HS-27A (cell line): Measurements from ENCODE around the gene ACTR6.
"Not testable (repeated sequence)": the region's sequence is repeated elsewhere in the genome, so short reads cannot be mapped to it uniquely, and the experiment has no call there.

ENCODE experiments used
- DNase-seq: peaks from one replicate; pipeline ENCODE4 v3.0.0-alpha.2; 2012; ENCODE audit warnings: low read depth, missing footprints

Gene ACTR6

DNA sequence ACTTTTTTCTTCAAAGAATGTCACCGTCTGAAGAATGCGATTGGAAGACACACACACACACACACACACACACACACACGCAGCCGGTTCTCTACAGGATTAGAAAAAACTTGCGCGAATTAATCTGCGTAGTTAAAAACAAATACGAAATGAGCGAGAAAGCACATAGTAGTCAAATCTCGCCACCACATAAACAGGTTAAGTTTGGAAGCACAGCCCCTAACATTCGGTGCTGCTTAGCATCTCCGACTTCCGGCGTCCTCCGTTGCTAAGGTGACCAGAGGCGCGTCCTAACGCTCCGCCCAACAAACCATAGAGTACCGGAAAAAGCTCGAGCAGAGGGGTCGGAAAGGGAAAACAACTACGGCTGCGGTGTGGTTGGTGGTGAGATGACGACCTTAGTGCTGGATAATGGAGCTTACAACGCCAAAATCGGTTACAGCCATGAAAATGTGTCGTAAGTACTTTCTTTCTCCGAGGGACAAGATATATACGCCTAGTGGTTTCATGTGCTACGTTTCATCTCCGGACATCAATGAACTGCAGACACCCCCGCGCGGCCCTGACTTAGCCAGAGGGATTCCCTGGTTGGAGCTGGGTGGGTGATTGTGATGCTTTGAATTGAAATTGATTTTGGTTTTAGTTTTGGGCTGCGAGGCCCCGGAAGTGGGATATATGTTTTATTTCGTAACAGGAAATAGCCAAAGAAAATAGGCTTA is at the start of gene ACTR6:
Gene ACTR6, plus strand, starts transcription at position 353 of the 719 bp plus-strand sequence. Its CDS starts 37 bp downstream, at position 390.
- DNase-seq = peak; percentile 83

- no peak for DNase-seq
These were observed 48.8 kb upstream of the ACTR6 start for GRCh38 chr12:100151769-100152168.

DNA sequence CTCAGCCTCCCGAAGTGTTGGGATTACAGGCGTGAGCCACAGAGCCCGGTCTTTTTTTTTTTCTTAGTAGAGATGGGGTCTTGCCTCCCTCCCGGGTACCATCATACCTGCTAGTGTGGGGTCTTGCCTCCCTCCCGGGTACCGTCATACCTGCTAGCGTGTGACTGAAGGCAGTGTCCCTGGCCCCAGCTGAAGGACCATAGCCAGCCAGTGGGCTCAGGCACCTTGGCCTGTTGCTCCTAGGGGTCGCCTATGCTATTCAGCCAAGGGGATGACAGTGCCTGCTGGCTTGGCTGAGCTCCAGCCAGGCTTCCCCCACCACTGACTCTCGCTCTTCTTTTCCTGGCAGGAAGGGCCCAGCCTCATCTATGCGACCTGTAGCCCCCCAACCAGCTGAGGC is 47.5 kb upstream of the ACTR6 start:
- DNase-seq = no peak

DNA sequence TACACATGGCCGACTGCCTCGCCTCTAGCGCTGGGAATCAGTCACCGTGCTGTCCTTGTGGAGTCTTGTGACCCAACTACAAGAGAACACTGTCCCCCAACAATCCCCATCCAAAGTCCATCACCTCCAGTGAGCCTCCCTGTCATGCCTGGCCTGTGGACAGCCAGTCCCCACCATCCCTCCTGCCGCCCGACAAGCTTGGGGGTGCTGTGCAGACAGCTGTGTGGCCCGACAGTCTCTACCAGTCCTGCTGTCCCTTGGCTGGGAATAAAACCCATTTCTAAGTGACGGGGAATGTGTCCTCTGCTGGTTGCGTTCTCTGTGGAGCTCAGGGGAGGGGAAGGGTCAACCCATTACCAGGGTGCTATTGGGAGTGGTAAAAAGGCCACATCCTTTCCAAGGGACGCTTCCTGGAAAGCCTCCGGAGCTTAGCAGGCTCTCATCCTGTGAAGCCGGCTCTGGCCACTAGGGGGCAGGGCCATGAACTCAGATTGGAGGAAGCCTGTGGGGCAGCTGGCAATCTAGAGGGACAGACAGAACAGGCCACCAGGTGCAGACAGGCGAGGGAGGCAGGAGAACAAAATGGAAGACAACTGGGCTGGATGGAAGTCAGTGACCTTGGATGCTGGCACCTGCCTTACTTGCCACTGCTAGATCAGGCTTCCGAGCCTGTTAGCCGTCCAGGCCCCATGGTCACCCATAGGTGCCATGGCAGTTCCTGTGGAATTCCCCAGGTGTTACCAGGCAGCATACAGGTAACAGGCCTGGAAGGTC is 46.0 kb upstream of the ACTR6 start:
- peak; percentile 19 for DNase-seq

DNA sequence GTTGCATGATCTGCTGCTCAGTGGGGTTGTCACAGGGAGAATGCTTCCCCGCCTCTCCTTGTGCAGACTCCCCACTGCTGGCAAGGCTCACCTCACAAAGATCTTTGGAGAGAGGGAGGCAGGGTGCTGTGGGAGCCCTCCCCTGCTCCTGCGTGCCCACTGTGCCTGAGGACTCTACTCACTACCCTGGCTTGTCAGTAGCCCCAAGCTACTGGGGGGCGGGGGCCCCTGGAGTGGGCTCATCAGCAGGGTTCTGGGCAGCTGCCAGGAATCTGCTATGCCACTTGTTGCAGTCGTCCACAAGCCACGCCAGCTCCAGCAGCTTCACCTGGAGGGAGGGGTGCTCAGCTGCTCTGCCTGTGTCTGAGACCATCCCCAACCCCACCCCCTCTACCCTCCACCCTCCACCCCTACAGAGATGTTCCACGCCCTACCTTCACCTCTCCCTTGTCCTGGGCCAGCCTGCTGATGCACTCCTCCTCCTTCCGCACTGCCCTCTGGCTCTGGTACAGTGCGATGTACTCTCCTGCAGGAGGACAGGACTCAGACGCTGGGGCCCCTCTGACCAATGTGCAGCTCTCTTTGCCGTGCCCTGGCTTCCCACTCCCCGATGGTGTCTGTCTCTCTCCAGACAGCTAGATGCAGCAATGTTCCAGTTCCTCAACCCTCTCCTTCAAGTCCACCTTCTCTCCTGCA is 43.7 kb upstream of the ACTR6 start:
- no peak for DNase-seq

- no peak for DNase-seq
These were observed 43.2 kb upstream of the ACTR6 start for GRCh38 chr12:100157427-100157821.

GRCh38 chr12:100158535-100158934 is 42.1 kb upstream of the ACTR6 start:
- DNase-seq = no peak

DNA sequence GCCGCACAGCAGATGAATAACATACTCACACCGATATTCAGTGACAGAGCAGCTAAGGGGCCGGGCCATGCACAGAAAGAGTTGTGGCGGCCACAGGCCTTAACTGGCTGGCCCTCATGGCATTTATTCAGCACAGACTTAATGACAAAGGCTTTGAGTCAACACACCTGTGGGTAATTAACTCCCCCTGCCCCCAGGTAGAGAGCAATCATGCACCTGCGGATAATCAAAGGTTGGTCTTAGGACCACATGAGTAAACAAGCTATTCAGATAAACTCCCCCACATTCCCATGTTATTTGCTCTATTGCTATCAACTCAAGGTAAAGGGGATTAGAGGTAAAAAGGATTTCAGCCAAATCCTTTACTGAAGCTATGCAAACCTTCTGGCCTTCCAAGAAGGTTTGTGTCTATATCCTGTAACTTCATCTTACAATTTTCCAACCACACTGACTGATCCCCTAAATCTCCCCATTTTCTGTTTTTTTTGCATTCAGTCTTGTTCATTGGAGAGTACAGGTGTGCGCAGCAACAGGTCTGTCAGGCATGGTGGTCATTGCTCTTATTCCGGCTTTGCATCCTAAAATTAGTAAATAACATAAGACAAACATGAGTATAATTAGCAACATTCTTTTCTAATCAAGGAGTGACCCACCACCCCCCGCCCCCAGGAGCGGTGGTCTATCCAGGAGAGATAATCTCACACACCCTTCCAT is 41.1 kb upstream of the ACTR6 start:
- no peak for DNase-seq

GRCh38 chr12:100163416-100164152 is 37.0 kb upstream of the ACTR6 start:
- DNase-seq = no peak

- no peak for DNase-seq
These were observed 36.4 kb upstream of the ACTR6 start for GRCh38 chr12:100164153-100164704.

DNA sequence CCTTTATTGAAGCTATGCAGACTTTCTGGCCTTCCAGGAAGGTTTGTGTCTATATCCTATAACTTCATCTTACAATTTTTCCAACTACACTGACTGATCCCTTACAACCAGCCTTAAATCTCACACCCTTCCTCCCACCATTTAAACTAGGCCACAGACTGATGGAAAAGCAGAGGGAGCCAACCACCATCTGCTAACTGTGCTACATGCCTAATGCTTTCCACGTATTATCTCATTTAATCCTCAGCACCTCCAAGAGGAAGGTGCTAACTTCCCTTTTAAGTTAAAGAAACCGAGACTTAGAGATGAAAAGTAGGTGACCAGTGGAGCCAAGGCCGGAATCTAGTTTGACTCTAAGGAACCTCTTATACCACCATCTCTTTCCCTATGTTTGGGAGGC is 35.3 kb upstream of the ACTR6 start:
- DNase-seq = no peak

DNA sequence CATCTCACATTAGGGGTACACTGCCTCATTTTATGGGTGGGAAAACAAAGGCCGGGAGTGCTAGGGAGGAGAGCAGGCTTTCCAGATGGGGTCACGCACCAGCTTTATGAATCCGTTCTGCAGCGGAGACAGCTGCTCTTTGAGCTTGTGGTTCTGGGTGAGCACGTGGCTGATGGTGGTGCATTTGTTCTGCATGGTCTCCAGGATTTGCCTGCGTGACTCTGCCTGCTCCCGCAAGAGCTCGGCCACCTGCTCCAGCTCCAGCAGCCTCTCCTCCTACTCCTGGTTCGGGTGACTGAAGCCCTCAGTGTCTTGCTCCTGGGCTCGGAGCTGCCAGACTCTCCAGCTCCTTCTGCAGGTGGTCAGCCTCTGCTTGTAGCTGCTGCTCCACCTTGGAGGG is 34.4 kb upstream of the ACTR6 start:
- DNase-seq = no peak

- no peak for DNase-seq
These were observed 32.1 kb upstream of the ACTR6 start for GRCh38 chr12:100168562-100168961.

GRCh38 chr12:100169345-100169744 is 31.3 kb upstream of the ACTR6 start:
- no peak for DNase-seq

DNA sequence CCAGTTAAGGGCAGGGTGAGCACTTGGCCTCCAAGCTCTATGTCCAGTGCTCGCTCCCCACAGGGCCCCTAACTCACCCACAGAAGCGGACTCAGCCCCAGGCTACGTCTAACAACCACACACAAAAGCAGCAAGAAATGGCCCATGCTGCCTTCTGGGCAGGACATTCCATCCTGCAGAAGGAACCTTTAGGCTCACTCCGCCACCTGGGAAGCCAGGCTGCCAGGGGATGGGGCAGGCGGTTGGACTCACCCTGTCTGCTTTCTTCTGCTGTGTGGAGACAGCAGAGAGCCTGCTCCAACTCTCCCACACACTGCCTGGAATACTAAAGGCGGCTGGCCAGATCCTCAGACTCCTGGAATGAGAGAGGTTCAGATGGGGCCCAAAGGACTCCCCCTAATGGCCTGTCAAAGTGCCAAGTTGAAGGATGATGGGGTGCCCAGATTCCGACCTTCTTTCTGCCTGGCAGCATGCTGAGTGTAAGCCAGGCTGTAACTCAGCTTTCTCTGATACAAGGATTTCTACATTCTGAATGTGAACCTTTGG is 30.2 kb upstream of the ACTR6 start:
- no peak for DNase-seq

DNA sequence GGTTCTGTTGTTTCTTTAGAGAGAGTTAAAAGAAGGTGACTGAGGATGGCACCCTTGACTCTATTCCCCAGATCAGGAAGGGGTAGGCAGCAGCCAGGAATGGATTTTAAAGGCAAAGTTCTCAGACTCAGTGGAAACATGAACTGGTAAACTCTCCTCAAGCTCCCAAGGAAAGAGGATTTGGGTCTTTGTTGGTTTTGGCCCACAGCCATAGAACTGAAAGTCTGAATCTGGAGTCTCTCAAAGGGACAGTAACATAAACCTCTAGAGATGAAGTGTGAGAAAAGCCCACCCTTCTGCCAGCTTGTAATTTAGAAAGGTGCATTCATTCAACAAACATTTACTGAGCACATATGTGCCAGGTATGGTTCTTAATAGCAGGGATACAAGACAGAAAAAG is 29.4 kb upstream of the ACTR6 start:
- DNase-seq = no peak

DNA sequence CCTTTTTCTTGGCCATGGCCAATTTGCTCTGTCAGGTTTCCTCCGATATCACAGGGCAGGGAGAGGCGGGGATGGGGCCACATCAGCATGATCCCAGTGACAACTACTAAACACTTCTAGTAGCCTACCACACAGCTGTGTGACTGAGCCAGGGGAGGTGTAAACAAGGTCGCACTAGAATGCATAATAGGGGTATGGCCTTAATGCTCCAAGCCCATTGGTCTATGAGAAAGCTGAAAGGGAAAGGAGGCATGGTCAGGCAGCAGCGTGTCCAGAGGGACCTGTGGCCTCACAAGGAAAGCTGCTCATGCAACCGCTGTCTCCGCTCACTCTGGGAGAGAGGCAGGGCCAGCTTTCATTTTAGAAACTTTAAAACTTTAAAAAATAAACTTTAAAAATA is 27.5 kb upstream of the ACTR6 start:
- DNase-seq = no peak

DNA sequence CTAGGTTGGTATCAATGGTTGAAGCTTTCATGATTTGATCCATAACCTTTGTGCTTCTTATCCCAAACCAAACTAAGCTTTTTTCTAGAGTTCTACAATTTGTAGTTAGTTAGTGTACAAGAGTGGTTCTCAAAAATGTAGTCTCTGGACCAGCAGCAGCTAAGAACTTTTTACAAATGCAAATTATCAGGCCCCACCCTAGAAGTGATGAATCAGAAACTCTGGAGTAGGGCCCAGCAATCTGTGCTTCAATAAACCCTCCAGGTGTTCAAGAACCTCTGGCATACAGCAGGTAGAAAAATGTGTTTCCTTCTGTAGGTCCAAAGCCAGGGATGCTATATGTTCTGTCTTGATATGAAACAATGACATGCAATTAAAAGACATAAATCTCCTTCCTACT is 26.1 kb upstream of the ACTR6 start:
- DNase-seq = no peak

GRCh38 chr12:100176493-100176892 is 24.1 kb upstream of the ACTR6 start:
- not testable (repeated sequence) for DNase-seq

DNA sequence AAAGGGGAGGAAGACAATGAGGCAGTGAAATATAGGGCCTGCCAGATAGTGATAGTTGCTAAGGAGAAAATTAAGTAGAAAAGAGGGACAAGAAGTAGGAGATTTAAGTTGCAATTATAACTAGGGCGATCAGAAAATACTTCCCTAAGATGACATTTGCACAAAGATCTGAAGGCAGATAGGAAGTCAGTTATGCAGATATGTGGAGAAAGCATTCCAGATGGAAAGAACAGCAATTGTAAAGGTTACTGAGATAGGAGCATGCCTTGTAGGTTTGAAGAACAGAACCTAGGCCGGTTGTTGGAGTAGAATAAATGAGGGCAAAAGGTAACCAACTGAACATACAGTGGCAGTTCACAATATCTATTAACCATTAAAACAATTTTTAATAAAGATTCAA is 21.4 kb upstream of the ACTR6 start:
- no peak for DNase-seq

GRCh38 chr12:100184549-100185145 is 16.0 kb upstream of the ACTR6 start:
- DNase-seq = no peak
